SK-N-SH (cell line): ENCODE data around the gene FGGY. TPM values are rescaled to one million over a fixed set of nuclear protein-coding genes. Genes with fewer than 3 reads are reported as not detected.

Experiments used
- CTCF ChIA-PET: fragments of 300-600, 350-600 bp; formaldehyde crosslinking; extraction: SDS; loops from one replicate; lab custom pipeline; 2021; lab: Yijun Ruan, JAX
- POLR2A ChIA-PET: fragments of 350-600 bp; sonication (Branson Sonifier 250); formaldehyde crosslinking; extraction: SDS; loops from one replicate; lab custom pipeline; 2020; ENCODE audit warnings: antibody characterized with exemption, inconsistent platforms; lab: Yijun Ruan, JAX
- DNase-seq: peaks from one replicate; pipeline ENCODE4 v3.0.0; 2012
- H2AFZ ChIP-seq: fragments of 200-600 bp; sonication (generic); 2 replicates; pipeline ENCODE4 v1.8.1; 2016; ENCODE audit warnings: antibody characterized with exemption, mild to moderate bottlenecking, low read depth
- H3F3A ChIP-seq: fragments of 200-600 bp; sonication (generic); replicated peaks from 2 replicates; pipeline ENCODE3; 2016; ENCODE audit warnings: antibody characterized with exemption, mild to moderate bottlenecking; ENCODE audit not compliant: insufficient read depth
- H3K27ac ChIP-seq, 2 experiments: fragments of 200-500 bp in 1 of 2; fragments of 200-600 bp in 1 of 2; sonication (Bioruptor generic) in 1 of 2; sonication (generic), shearing (Covaris generic) in 1 of 2; 2 replicates each; pipeline versions ENCODE4 v1.5.1 to v1.6.1; 2014 to 2016; ENCODE audit warnings: low read depth in 2 of 2, inconsistent platforms in 1 of 2, low read length in 1 of 2, mild to moderate bottlenecking in 1 of 2, mixed read lengths in 1 of 2
- H3K27me3 ChIP-seq: fragments of 200-600 bp; sonication (generic), shearing (Covaris generic); 2 replicates; pipeline ENCODE4 v1.6.1; 2016; ENCODE audit warnings: mixed run types; ENCODE audit not compliant: insufficient read depth
- H3K36me3 ChIP-seq, 2 experiments: fragments of 200-500 bp in 1 of 2; fragments of 200-600 bp in 1 of 2; sonication (Bioruptor generic) in 1 of 2; sonication (generic) in 1 of 2; replicated peaks in 1 of 2; 2 replicates each; pipeline versions ENCODE3 to v1.5.1; 2014 to 2016; ENCODE audit warnings: low read length in 1 of 2, mild to moderate bottlenecking in 1 of 2; ENCODE audit not compliant: insufficient read depth in 2 of 2, control insufficient read depth in 1 of 2
- H3K4me1 ChIP-seq, 2 experiments: fragments of 200-500 bp in 1 of 2; fragments of 200-600 bp in 1 of 2; sonication (Bioruptor generic) in 1 of 2; sonication (generic), shearing (Covaris generic) in 1 of 2; 2 replicates each; pipeline versions ENCODE4 v1.5.1 to v1.6.1; 2014 to 2016; ENCODE audit warnings: low read depth in 1 of 2, low read length in 1 of 2, mixed run types in 1 of 2; ENCODE audit not compliant: insufficient read depth in 2 of 2, control insufficient read depth in 1 of 2
- H3K4me2 ChIP-seq: fragments of 200-600 bp; sonication (generic), shearing (Covaris generic); 2 replicates; pipeline ENCODE4 v1.6.1; 2017; ENCODE audit warnings: mixed run types
- H3K4me3 ChIP-seq, 2 experiments: fragments of 200-500 bp in 1 of 2; fragments of 200-600 bp in 1 of 2; sonication (Bioruptor generic) in 1 of 2; sonication (generic), shearing (Covaris generic) in 1 of 2; 2 replicates each; pipeline versions ENCODE4 v1.5.1 to v1.8.1; 2014 to 2016; ENCODE audit warnings: low read depth in 2 of 2, inconsistent platforms in 1 of 2, low read length in 1 of 2, mild to moderate bottlenecking in 1 of 2, mixed read lengths in 1 of 2, moderate library complexity in 1 of 2
- H3K79me2 ChIP-seq: fragments of 200-600 bp; sonication (generic); 2 replicates; pipeline ENCODE4 v1.8.1; 2017; ENCODE audit warnings: mild to moderate bottlenecking; ENCODE audit not compliant: insufficient read depth
- H3K9ac ChIP-seq: fragments of 200-600 bp; sonication (generic); 2 replicates; pipeline ENCODE4 v1.6.1; 2017; ENCODE audit warnings: mixed run types
- H3K9me2 ChIP-seq: fragments of 200-600 bp; sonication (generic); 2 replicates; pipeline ENCODE4 v1.6.1; 2017; ENCODE audit warnings: mixed run types
- H3K9me3 ChIP-seq: fragments of 200-600 bp; sonication (generic); 2 replicates; pipeline ENCODE4 v1.6.1; 2017; ENCODE audit warnings: mixed run types, mild to moderate bottlenecking, moderate library complexity
- H4K20me1 ChIP-seq: fragments of 200-600 bp; sonication (generic); 2 replicates; pipeline ENCODE4 v1.6.1; 2017; ENCODE audit warnings: mild to moderate bottlenecking, mixed run types; ENCODE audit not compliant: insufficient read depth
- ELF1 ChIP-seq: IDR thresholded peaks from 2 replicates; pipeline ENCODE4 v1.4.0; 2012
- EP300 ChIP-seq, 2 experiments: IDR thresholded peaks; 2 replicates each; pipeline versions ENCODE4 v1.4.0 to v1.6.1; 2012; ENCODE audit warnings: borderline replicate concordance in 1 of 2, low read depth in 1 of 2, low read length in 1 of 2
- GATA2 ChIP-seq: sonication (generic); formaldehyde crosslinking; IDR thresholded peaks from 2 replicates; pipeline ENCODE4 v1.5.0; 2020; ENCODE audit warnings: mild to moderate bottlenecking, missing genetic modification reagents
- MAX ChIP-seq: IDR thresholded peaks from 2 replicates; pipeline ENCODE4 v1.4.0; 2012; ENCODE audit warnings: low read depth
- POLR2AphosphoS5 ChIP-seq: IDR thresholded peaks from 2 replicates; pipeline ENCODE4 v1.6.1; 2012; ENCODE audit warnings: low read depth, low read length
- RCOR1 ChIP-seq: fragments of 150-350 bp; IDR thresholded peaks from 2 replicates; pipeline ENCODE4 v1.6.1; 2017; ENCODE audit warnings: antibody characterized with exemption, low read length
- RFX5 ChIP-seq: IDR thresholded peaks from 2 replicates; pipeline ENCODE4 v1.6.1; 2012; ENCODE audit warnings: mild to moderate bottlenecking, improper control_type of control experiment, low read length
- SIN3A ChIP-seq: IDR thresholded peaks from 2 replicates; pipeline ENCODE4 v1.6.1; 2012; ENCODE audit warnings: low read depth, mild to moderate bottlenecking, low read length, moderate library complexity, borderline replicate concordance
- SMC3 ChIP-seq: IDR thresholded peaks from 2 replicates; pipeline ENCODE4 v1.6.1; 2012; ENCODE audit warnings: low read depth, low read length, improper control_type of control experiment
- TAF1 ChIP-seq: IDR thresholded peaks from 2 replicates; pipeline ENCODE4 v1.6.1; 2012; ENCODE audit warnings: low read depth, mild to moderate bottlenecking, low read length, moderate library complexity, borderline replicate concordance
- TCF12 ChIP-seq: IDR thresholded peaks from 2 replicates; pipeline ENCODE4 v1.4.0; 2012
- USF2 ChIP-seq: fragments of 150-350 bp; IDR thresholded peaks from 2 replicates; pipeline ENCODE4 v1.6.1; 2017; ENCODE audit warnings: antibody characterized with exemption, low read length, low read depth, borderline replicate concordance
- ZBTB33 ChIP-seq: IDR thresholded peaks from 2 replicates; pipeline ENCODE4 v1.4.0; 2012; ENCODE audit warnings: low read depth, borderline replicate concordance
- WGBS: methylation state at CpG from one replicate; pipeline ENCODE4 v1.1.6; 2017; ENCODE audit warnings: low lambda C conversion rate; 5-methylcytosine and 5-hydroxymethylcytosine counted together
- polyA plus RNA-seq, 3 experiments: library from polyadenylated mRNA; depleted of rRNA; stranded (reverse); fragments of >200 nt; gene quantifications; 2 replicates each; pipeline ENCODE4 v1.2.3, GENCODE V29; 2012

Gene FGGY
- polyA plus RNA-seq, 1 of the 3 experiments (the other 2 are of a cell fraction) = 10.3 TPM

- no peak for TF ChIP-seq SIN3A
Observed at GRCh38 chr1:59276439-59276851, 20.4 kb upstream of the FGGY start (continued).

GRCh38 chr1:59278780-59279354 is 18.0 kb upstream of the FGGY start:
- no peaks in the 10 kb centered on the region for H3K9me2 ChIP-seq
- no peak overlapping the region for H3K9ac ChIP-seq
- POLR2A ChIA-PET = no interaction called here
- CTCF ChIA-PET = interaction anchor here (1.2 kb wide), 1 partner anchor 12 kb away, joined by 7 read pairs; no protein-coding TSS in a partner anchor
- H3K36me3 ChIP-seq = no peaks in the 10 kb centered on the region
- H3K4me3 ChIP-seq = no peak overlapping the region
- H2AFZ ChIP-seq = no peak overlapping the region
- H3K4me2 ChIP-seq = no peak overlapping the region
- 100% methylated on average over 2 of the region's 2 CpGs for WGBS
- H3K27me3 ChIP-seq = no peaks in the 10 kb centered on the region
- TF ChIP-seq USF2 = no peak
- H4K20me1 ChIP-seq = no peaks in the 10 kb centered on the region
- no peaks in the 10 kb centered on the region for H3K79me2 ChIP-seq
- H3K9me3 ChIP-seq = no peaks in the 10 kb centered on the region
- no peaks in the 10 kb centered on the region for H3F3A ChIP-seq
- H3K27ac ChIP-seq = no peak overlapping the region
- no peaks in the 10 kb centered on the region for H3K4me1 ChIP-seq
- no peak for DNase-seq

- Histone ChIP-seq H3K27me3 (no peaks in the 10 kb centered on the region), H3K79me2 (no peaks in the 10 kb centered on the region), H2AFZ (no peak overlapping the region), H3K9me3 (no peaks in the 10 kb centered on the region), H3K36me3 (no peaks in the 10 kb centered on the region), H3F3A (no peaks in the 10 kb centered on the region), H3K4me1 (no peaks in the 10 kb centered on the region), H3K9ac (no peak overlapping the region), H3K9me2 (no peaks in the 10 kb centered on the region), H4K20me1 (no peaks in the 10 kb centered on the region), H3K4me2 (no peak overlapping the region), H3K27ac (no peak overlapping the region), H3K4me3 (no peak overlapping the region)
- ChIA-PET CTCF (interaction anchor here (1.2 kb wide), 1 partner anchor 11 kb away, joined by 7 read pairs; no protein-coding TSS in a partner anchor), POLR2A (no interaction called here)
- no peak for DNase-seq
- 84% methylated on average over 5 of the region's 5 CpGs for WGBS
- no peak for TF ChIP-seq ELF1
- no peak for TF ChIP-seq RCOR1
- TF ChIP-seq RFX5 = no peak
- no peak for TF ChIP-seq USF2
- TF ChIP-seq POLR2AphosphoS5 = no peak
- TF ChIP-seq GATA2 = no peak
- no peak for TF ChIP-seq TAF1
- TF ChIP-seq ZBTB33 = no peak
- no peak for TF ChIP-seq SMC3
- TF ChIP-seq TCF12 = no peak
- TF ChIP-seq EP300 (IDR thresholded peaks at IDR 0.05; ENCODE audit: borderline replicate concordance in 1 of 2, low read depth in 1 of 2, low read length in 1 of 2) = no peak
- TF ChIP-seq MAX = no peak
Observed at GRCh38 chr1:59279645-59280044, 17.2 kb upstream of the FGGY start.
